HG03064 (cell line): ENCODE data around the gene GABRR3.

ENCODE experiments used
- ATAC-seq: cut with Tn5 transposase; IDR thresholded peaks from one replicate; pipeline ENCODE4 v1.9.1; 2021; ENCODE audit warnings: low read depth; ENCODE audit not compliant: unreplicated experiment

GABRR3 gene

DNA sequence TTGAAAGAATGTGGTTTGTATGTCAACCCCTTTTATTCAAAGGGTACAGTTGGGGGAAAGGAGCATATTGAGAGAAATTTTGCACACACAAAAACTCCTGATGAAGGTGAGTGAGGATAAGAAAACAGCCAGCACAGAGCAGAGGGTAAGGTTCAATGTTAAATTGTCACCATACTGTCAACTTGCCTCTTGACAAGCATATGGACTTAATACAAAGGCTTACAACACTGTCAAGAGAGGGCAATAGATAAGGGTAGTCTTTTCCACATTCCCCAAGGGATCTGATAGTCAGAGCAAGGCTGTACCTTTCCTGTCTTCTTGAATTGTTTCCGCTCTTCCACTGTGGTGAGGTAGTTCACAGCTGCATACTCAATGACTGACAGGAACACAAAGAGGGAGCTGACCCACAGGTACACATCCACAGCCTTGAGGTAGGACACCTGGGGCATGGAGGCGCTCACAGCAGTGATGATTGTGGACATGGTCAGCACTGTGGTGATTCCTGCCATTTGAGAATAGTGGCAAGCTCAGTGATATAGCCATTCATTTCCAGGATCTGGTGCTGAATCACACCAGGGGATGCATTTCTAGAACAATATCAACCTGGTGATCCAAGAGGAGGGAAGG, 42.5 kb downstream of the GABRR3 start:
- no peak for ATAC-seq

DNA sequence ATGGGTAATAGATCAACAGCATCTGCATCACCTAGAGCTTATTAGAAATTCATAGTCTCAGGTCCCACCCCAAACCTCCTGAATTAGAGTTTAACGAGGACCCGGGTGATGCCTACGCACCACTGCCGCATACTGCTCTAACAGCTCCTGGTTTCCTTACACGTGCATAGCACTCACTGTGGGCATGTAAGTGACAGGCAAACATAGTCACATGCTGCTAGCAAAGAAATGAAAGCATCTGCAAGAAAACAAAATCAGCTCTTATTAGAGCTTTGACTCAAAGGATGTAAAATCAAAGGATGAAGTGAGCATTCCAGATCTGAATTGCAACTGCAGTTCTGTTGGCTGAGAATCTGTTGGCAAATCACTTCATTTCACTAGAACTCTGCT, 43.8 kb downstream of the GABRR3 start:
- no peak for ATAC-seq

DNA sequence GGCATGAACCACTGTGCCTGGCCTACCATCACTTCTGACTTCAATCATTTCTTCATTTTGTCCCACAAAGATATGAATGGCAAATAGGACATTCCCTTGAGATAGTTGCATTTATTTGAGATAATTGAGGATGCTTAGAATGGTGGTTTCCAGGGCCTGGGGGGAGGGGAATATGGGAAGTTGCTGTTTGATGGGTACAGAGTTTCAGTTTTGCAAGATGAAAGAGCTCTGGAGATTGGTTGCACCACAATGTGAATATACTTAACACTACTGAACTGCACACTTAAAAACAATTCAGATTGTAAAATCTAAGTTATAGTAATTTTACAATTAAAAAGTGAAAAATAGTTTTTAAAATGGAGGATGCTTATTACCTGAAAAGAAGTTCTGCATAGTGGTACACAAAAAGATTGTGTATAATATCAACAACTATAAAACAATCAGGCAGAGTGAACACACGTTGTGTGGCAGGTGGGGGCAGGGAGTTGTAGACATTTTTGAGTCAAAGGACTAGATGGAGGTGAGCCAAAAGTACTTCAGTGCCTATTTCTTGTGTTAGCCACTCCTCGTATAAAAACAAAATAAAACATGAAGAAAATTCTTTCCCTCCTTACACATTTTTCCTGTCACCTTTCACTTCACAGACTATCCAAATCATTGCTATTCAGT, 44.4 kb downstream of the GABRR3 start:
- no peak for ATAC-seq

DNA sequence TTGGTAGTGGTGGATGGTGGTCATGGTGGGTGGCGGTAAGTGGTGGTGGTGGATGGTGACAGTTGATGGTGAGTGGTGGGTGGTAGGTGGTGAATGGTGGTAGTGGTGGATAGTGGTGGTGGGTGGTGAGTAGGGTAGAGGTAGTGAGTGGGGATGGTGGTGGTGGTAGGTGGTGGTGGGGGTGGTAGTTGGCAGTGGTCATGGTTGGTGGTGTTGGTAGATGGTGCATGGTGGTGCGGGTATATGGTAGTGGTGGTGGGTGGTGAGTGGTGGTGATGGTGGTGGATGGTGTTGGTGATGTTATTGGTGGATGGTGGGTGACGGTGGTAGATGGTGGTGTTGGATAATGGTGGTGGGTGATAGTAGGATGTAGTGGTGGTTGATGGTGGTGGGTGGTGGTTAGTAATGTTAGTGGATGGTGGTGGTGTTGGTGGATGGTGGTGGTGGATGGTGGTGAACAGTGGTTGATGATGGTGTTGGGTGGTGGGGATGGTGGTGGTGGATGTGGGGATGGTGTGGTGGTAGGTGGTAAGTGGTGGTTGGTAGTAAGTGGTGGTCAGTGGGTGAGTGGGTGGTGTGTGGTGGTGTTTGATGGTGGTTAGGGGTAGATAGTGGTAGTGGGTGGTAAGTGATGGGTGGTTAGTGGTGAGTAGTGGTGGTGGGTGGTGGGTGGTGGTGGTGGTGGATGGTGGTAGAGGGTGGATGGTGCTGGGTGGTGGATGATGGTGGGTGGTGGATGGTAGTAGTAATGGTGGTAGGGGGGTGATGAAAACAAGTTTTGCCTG, 46.1 kb downstream of the GABRR3 start:
- no peak for ATAC-seq

DNA sequence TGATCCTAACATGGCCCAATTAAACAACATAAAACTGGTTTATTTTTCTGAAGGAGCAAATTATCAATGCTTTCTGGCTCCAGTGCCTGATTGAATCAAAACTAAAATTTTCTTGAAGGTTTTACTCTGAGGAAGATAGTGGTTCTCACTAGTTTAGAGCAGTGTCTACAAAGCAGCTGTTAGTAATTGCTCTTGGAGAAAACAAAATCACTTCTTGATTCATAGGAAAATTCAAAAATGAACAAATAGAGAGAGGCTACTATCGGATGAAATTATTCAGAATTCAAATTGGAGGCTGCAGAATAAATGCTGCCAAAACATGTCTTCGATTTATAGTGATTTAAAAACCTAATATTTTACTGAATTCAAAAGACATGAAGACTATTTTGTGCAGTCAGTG, 47.8 kb downstream of the GABRR3 start:
- no peak for ATAC-seq

DNA sequence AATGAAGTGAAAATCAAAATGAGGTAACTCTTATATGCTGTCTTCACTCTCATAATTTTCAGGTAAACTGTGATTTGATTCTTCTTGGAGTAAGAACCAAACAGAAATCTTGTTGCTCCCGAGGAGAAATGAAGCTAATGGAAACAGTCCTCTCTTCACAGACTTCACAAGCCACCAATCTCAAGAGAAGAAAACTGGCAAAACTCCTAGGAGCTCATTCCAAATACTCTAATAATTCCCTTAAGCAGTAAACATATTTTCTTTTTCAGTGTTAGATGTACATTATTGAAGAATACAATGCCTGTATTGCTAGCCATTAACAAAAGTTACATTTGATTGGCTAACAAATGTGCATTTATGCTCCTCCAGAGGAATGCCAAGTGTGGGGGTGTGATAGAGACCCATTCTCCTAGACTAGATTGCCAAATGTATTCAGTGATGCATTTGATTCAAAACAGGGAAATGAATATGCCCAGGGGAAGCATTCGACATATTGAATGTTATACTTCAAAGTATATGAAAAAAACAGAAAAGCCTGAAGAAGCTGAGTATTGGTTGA, 51.1 kb downstream of the GABRR3 start:
- no peak for ATAC-seq

DNA sequence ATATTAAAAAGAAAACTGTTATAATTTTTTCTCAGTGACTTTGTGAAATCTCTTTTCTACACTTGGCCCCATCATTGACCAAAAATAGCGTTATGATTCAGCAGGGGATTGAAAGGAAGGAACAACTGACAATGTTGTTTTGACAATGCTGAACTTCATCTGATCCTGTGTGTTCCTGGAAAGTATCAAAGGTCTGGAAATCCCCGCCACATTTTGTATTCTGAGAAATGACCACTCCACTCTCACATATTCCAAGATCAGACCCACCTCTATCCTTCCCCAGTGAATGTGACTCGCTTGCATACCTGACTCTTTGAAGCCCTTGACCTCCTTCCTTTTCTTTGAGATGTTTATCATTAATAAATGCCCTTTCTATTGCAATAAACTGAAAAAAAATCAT, 53.2 kb downstream of the GABRR3 start:
- ATAC-seq, result no peak

DNA sequence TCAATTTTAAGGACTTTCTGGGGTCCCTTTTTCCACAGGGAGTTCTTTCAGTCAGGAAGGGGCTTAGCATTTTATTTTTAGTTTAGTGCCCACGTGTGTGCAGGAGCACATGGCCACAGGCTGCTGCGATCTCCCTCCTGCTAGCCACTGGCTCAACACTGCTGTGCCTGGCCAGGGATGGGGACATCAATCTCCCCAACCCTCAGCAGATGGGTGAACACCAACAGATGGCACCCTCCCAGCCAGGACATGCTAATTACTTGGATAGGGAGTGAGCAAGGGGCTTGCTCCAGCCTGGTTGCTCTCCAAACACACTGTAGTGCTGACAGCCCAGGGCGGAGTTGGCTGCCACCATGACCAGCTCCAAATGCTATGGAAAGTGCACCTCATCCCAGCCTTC, 55.5 kb downstream of the GABRR3 start:
- no peak for ATAC-seq

DNA sequence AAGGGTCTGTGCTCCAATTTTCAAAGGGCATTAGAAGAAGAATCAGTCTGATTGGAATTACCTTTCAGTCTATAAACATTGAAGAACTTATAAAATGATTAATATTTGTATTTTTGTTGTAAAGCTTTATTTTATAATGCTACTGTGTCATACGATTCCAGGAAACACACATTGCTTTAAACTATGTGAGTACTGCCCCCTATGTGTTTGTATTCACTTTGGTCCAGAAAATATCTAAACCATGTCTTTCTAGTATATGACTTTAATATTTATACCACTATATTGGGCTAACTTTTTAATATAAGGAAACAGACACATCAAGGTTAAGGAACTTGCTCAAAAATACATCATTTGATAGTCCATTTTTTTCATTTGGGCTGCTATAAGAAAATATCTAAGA, 59.6 kb downstream of the GABRR3 start:
- no peak for ATAC-seq

DNA sequence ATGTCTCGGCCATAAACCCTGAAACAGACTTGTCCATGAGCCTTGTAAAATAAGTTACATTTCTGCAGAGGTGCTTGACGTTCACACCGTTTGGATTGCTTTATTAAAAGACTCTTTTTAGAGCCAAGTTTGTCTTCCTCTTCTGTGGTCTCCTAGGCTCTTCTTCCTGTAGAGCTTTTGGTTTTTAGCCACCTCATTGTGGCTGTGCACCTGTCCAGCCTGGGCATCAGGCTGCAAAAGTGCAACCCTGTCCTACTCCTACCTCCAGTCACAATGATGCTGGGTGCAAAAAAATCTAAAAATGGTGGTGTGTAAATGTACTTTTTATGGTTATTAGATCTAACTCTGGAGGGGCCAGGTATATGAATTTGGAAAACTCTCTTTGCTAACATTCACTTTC, 60.1 kb downstream of the GABRR3 start:
- ATAC-seq, result no peak

DNA sequence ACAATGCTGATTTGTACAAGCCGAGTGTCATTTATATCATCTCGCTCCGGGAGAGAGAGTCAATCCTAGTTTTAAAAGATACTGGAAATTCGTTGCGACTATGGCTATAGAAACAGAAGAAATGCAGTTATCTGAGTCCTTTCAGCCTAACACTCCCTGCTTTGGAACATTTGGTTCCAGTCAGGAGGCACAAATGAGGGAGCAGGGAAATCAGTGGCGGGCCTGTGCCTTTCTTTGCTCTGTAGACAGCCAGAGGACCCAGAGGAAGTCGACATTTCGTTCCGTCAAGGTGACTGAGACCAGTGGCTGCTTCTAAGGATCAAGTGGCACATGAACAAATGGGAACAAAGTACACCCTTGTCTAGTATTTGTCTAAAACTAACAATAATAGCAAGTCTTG, 62.1 kb downstream of the GABRR3 start:
- no peak for ATAC-seq

DNA sequence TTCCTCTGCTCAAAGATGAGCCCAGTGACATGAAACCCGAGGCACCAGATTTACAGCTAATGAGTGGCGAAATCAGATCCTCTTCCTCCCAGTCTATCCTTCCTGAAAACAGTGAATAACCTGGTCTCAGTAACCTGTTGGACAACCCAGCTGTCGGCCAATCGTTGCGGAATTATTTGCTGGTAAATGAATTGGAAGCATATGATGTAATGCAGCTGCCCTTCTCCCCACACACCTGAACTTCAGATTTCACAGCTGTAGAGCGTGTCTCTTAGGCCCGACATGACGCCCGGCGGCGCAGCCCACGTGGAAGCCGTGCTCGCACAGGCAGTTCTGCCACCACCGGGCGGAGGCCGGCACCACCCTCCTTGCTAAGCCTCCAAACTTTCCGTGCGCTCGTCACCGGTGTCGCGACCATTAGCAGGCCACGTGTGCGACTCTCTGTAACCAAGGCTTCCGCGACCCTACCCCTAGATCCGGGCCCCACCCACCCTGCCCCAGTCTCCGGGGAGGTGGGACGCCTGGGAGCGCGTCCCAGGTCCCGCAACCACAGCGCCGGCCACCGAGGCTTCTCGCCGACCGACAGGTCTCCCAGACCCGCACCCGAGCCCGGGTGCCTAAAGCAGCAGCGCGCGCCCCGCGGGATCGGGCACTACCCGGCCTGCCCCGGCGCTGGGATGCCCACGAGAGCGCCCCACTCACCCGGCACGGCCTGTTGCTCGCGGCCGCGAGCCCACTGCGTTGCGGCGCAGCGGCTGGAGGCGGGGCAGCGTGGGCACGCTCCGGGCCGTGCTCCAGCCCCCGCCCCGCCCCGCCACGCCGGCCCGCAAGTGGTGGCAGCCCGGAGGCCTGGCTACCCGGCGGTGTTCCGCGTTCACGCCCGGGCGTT, 63.2 kb downstream of the GABRR3 start, which contains the start of gene RIOX2:
TSS of gene RIOX2 (minus strand) at position 753 of the 889 bp plus-strand sequence. CDS start 4,838 bp downstream, outside the sequence.
- peak; percentile 89 for ATAC-seq

DNA sequence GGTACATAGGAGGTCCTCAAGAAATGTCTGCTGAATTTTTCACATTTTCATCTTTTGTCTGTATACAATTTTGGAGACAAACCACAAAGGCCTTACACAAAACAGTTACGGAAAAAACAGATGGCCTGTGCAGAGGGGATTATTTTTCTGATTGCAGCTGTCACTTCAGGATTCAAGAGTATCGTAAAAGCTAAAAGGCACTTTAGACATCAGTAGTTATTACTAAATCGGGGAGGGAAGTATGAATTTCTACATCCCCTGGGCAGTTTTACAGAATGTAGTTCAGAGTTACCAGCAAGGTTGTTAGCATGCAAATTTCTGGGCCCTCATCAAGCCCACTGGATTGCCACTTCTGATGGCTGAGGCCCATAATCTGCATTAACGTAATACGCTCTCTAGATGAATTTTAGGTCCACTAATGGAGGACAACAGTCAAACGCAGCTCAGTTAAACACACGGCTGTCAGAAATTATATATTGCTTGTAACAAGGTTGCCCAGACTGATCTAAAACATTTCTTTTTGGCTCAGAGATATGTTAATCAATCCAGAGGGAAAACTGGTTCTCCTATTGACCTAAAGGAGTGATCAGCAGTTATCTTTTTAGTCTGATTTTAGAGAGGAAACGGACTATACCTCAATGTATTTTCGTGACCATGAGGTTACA, 64.0 kb downstream of the GABRR3 start:
- ATAC-seq, result no peak

DNA sequence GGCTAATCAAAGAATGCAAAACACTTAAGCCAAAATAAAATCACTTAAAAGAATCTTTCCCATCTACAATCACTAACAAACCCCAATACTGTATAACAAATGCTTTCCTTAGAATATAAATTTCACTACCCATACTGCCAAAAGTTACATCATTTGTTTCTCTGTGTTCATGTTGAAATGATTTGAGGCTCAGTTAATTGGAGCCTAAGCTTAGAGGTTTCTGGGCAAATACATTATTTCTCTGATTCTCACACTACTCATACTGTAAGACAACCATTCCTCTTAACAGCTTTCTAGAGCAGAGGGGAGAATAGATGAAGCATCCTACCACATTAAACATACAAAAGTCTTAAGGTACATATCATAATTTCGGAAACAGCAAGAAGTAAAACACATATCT, 65.0 kb downstream of the GABRR3 start:
- no peak for ATAC-seq

DNA sequence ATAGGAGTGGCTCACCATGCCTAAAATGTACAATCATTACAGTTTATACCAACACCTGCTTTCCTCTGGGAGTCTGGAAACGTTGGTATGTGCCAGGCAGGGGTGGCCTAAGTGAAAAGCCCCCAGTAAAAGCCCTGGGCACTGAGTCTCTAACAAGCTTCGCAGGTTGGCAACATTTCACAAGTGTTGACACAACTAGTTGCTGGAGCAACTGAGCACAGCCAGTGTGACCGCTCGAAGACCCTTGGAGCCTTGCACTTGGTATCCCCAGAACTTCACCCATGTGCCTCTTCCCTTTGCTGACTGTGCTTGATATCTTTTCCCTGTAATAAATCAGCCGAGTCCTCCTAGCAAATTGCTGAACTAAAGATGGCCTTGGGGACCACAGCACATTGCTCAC, 65.6 kb downstream of the GABRR3 start:
- ATAC-seq, result no peak

DNA sequence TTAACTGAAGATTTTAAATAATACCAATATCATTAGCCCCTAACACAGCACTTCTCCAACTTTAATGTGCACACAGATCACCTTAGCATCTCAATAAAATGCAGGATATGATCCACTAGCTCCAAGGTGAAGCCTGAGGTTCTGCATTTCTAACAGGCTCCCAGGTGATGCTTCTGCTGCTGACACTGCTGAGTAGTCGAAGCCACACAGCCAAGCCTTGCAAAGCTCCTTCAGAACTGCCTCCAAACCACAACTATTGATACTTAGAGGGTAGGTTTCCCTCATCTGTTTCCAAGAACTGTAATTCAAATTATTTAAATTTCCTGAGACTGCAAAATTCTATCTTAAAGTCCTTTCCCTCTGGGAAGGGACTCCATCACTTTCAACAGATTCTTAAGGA, 66.7 kb downstream of the GABRR3 start:
- ATAC-seq, result no peak

DNA sequence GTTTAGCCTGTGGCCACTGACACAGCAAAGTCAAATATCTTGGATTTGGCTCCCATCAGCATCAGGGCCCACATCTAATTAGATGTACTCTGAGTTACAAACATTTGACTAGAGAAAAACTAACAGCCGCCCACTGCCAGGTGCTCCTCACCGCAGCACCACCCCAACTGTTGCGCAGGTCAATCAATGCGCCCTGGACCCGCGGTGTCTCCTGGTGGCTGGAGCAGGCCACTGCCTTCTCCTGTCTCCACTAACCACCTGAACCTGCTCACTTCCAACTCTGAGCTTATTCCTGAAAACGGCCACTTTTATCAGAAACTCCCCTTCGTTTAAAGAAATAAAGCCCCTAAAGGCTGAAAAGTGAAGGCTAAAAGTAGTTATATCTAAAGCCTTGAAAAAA, 67.1 kb downstream of the GABRR3 start:
- no peak for ATAC-seq

DNA sequence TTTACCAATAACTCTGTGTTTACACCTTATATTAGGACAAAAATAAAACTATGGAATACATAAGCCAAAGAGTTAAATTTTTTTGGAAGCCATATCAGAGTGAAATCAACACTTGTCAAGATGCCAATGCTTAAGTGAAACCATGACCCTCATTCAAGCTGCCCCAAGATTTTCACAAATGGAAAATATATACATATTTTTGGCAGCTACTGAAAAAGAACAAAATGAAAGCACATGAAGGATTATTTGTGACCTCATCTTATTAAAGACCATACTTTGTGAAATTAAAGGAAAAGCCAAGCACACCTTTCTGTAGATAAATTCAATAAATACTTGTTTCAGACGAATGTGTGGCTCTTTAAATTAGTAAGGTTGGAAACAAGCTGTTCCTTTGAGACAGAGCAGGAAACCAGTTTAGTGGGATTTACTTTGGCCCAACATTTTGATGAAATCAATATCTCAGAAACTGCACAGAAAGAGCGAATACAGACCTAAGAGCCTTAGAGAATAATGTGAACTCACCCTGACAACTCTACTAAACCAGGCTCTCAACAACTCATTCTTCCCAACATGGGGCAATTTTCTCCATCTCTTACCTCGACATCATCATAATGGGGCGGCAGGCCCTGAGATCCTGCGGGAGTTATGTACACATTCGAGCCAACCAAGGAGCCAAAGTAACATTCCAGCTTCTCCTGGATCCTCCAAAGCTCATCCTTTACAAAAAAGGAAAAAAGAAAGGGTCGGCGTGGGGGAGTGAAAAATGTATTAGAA, 73.9 kb downstream of the GABRR3 start:
- no peak for ATAC-seq

DNA sequence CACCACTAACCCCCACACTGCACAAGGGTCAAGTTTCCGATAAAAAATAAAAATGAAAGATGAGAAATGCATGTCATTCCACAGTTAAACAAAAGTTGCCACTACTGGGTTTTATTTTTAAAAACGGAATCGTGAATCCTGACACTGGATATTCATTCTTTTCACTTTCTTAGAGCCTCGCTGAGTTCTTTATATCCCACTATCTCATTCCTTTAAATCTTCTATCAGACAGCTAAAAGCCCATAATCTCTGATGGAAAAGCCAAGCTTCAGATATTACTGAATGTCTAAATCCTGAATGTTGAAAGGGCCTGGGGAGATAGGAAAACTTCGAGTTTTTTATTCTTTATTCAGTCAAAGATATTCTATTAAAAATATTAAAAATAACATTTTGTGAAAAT, 74.6 kb downstream of the GABRR3 start:
- ATAC-seq, result no peak
